ENCODE results near the gene GARRE1.
"Not testable (repeated sequence)": the region's sequence is repeated elsewhere in the genome, so short reads cannot be mapped to it uniquely, and the experiment has no call there.

GARRE1 gene

DNA sequence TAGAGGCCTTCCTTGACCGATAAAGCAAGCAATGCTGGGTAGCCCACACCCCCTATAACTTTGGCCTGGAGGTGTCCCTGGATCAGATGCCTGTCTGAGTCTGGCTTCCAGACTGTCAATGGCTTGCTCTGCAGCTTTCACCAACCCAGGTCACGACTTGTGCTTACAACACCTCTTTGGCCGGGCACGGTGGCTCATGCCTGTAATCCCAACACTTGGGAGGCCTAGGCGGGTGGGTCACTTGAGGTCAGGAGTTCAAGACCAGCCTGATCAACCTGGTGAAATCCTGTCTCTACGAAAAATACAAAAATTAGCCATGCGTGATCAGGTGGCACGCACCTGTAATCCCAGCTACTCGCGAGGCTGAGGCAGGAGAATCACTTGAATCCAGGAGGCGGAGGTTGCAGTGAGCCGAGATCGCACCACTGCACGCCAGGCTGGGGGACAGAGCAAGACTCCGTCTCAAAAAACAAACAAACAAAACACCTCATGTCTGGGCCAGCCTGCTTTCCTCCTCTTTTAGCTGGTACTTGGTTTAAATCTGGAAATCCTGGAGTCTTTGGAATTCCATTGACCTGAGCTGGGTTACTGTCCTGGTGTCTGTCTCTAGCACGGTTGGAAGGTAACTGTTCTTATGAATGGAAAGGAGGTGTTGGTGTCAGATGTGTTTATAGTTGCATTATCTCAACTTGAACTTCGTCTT is 10.3 kb upstream of the GARRE1 start:
- TF ChIP-seq POU2F2 (IDR thresholded peaks at IDR 0.05; ENCODE audit: low read depth, low read length) (no peak), TAF1 (IDR thresholded peaks at IDR 0.05; ENCODE audit: low read depth, low read length) (no peak), SPI1 (IDR thresholded peaks at IDR 0.05; ENCODE audit: low read depth, low read length) (no peak), POLR2A (IDR thresholded peaks at IDR 0.05; ENCODE audit: low read depth, low read length) (no peak), POLR2AphosphoS5 (IDR thresholded peaks at IDR 0.05; ENCODE audit: low read depth, low read length) (no peak), PAX5 (IDR thresholded peaks at IDR 0.05; ENCODE audit: insufficient read depth, low read length, severe bottlenecking) (no peak)
- DNase-seq (ENCODE audit: insufficient read length, low spot score) (no peak), FAIRE-seq (no peak)

DNA sequence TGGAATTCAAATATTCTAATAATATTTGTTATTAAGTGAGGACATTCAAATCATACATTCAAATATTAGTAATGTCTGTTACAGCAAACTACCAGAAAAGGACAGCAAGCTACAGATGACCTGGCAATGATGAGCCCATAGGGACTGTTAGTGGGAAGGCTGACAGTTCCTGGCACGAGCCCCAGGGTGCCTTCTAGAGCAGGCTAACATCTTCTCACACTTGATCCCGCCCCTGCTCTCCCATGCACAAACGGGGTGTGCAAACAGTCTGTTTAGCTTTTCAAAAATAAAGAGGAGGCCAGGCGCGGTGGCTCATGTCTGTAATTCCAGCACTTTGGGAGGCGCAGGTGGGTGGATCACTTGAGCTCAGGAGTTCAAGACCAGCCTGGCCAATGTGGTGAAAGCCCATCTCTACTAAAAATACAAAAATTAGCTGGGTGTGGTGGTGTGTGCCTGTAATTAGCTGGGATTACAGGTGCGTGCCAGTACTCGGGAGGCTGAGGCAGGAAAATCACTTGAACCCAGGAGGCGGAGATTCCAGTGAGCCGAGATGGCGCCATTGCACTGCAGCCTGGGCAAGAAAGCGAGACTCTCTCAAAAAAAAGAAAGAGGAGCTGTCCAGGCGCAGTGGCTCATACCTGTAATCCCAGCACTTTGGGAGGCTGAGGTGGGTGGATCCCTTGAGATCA is 9.6 kb upstream of the GARRE1 start:
- no peak for FAIRE-seq
- TF ChIP-seq POU2F2 (IDR thresholded peaks at IDR 0.05; ENCODE audit: low read depth, low read length) (no peak), POLR2A (IDR thresholded peaks at IDR 0.05; ENCODE audit: low read depth, low read length) (no peak), POLR2AphosphoS5 (IDR thresholded peaks at IDR 0.05; ENCODE audit: low read depth, low read length) (no peak), TAF1 (IDR thresholded peaks at IDR 0.05; ENCODE audit: low read depth, low read length) (no peak), SPI1 (IDR thresholded peaks at IDR 0.05; ENCODE audit: low read depth, low read length) (no peak), PAX5 (IDR thresholded peaks at IDR 0.05; ENCODE audit: insufficient read depth, low read length, severe bottlenecking) (no peak)
- no peak for DNase-seq (ENCODE audit: insufficient read length, low spot score)

DNA sequence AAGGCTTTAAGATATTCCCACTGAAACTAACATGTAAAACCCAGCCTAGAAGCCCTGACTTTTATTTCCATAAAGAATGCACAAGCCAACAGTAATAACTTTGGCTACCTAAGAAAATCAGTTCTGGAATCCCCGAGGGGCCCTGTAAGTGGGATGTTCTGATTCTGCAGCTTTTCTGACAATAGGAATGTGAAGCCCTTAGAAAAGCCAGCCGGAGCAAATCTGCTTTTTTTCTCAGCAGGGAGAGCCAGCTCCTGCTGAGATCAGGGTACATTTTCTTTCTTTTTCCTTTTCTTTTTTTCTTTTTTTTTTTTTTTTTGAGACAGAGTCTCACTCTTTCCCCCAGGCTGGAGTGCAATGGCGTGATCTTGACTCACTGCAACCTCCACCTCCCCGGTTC is 8.0 kb upstream of the GARRE1 start:
- FAIRE-seq: no peak
- DNase-seq (ENCODE audit: insufficient read length, low spot score): no peak
- TF ChIP-seq POU2F2 (IDR thresholded peaks at IDR 0.05; ENCODE audit: low read depth, low read length) (no peak), TAF1 (IDR thresholded peaks at IDR 0.05; ENCODE audit: low read depth, low read length) (no peak), POLR2AphosphoS5 (IDR thresholded peaks at IDR 0.05; ENCODE audit: low read depth, low read length) (no peak), SPI1 (IDR thresholded peaks at IDR 0.05; ENCODE audit: low read depth, low read length) (no peak), PAX5 (IDR thresholded peaks at IDR 0.05; ENCODE audit: insufficient read depth, low read length, severe bottlenecking) (no peak)

DNA sequence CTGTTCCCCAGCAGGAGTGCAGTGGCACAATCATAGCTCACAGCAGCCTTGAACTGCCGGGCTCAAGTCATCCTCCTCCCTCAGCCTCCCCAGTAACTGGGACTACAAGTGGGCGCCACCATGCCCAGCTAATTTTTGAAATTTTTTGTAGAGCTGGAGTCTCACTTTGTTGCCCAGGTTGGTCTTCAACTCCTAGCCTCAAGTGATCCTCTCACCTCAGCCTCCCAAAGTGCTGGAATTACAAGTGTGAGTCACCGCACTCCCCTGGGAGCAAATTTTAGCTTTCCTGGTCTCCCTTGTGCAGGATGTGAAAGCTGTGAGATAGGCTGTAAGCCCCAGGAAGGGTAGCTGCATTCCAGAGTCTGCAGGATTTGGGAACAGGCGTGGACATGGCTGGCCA is 5.4 kb upstream of the GARRE1 start:
- TF ChIP-seq POLR2A (IDR thresholded peaks at IDR 0.05; ENCODE audit: low read depth, low read length) (no peak), POLR2AphosphoS5 (IDR thresholded peaks at IDR 0.05; ENCODE audit: low read depth, low read length) (no peak), SPI1 (IDR thresholded peaks at IDR 0.05; ENCODE audit: low read depth, low read length) (no peak), POU2F2 (IDR thresholded peaks at IDR 0.05; ENCODE audit: low read depth, low read length) (no peak), TAF1 (IDR thresholded peaks at IDR 0.05; ENCODE audit: low read depth, low read length) (no peak), PAX5 (IDR thresholded peaks at IDR 0.05; ENCODE audit: insufficient read depth, low read length, severe bottlenecking) (no peak)
- no peak for FAIRE-seq
- no peak for DNase-seq (ENCODE audit: insufficient read length, low spot score)

DNA sequence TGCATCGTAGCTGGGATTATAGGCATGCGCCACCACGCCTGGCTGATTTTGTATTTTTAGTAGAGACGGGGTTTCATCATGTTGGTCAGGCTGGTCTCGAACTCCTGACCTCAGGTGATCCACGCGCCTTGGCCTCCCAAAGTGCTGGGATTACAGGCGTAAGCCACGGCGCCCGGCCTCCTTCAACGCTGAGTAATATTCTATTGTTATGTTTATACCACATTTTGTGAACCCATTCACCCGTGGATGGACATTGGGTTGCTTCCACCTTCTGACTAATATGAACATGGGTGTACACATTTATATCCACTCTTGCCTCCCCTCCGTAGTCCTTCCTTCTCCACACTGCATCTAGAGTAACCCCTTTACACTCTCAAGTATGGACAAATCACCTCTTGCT is 1.2 kb upstream of the GARRE1 start:
- not testable (repeated sequence) for DNase-seq (ENCODE audit: insufficient read length, low spot score); FAIRE-seq

DNA sequence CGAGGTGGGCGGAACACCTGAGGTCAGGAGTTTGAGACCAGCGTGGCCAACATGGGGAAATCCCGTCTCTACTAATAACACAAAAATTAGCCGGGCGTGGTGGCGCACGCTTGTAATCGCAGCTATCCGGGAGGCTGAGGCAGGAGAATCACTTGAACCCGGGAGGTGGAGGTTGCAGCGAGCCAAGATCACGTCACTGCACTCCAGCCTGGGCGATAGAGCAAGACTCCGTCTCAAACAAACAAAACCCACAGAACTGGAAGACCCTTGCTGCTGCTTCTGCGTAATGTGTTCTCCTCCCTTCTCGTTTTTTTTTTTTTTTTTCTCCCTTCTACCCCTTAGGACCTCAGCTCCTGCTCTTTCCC is 691 bp upstream of the GARRE1 start:
- DNase-seq (ENCODE audit: insufficient read length, low spot score): not testable (repeated sequence)
- peak; percentile 83 for FAIRE-seq

DNA sequence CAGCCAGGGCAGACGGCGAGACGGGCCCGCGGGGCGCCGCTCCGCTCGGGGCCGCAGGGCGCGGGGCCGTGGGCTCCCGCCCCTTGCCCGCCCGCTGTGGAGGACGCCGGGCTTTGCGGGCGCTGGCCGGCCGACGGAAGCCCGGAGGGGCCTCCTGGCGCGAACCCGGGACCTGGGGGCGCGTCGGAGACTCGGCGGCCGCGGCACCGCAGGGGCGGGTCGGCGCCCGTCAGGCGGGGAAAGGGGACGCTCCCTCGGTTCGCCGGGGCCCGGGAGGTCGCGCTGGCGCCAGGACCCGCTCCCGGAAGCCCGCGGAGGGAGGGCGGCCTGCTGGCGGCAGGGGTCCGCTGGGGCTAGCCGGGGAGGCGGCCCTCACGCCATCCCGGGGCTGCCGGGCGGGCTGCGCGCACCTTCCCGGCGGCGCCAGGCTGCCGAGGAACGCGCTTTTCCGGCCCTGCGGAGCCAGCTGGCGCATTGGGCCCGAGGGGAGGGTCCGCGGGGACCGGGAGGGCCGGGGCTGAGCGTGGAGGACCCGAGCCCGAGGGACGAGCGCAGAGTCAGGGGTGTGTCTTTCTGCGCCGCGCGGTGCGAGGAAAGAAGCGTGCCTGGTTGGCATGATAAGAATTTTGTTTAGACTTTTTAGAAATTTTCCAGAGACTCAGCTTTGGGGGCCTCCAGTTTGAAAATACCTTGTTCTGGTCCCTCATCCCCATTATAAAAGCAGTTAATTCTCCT is 511 bp downstream of the GARRE1 start:
- DNase-seq (ENCODE audit: insufficient read length, low spot score) (no peak), FAIRE-seq (no peak)
- TF ChIP-seq POU2F2 (IDR thresholded peaks at IDR 0.05; ENCODE audit: low read depth, low read length) (no peak), POLR2A (IDR thresholded peaks at IDR 0.05; ENCODE audit: low read depth, low read length) (no peak), PAX5 (IDR thresholded peaks at IDR 0.05; ENCODE audit: insufficient read depth, low read length, severe bottlenecking) (no peak), POLR2AphosphoS5 (IDR thresholded peaks at IDR 0.05; ENCODE audit: low read depth, low read length) (no peak), SPI1 (IDR thresholded peaks at IDR 0.05; ENCODE audit: low read depth, low read length) (no peak), TAF1 (IDR thresholded peaks at IDR 0.05; ENCODE audit: low read depth, low read length) (no peak)

DNA sequence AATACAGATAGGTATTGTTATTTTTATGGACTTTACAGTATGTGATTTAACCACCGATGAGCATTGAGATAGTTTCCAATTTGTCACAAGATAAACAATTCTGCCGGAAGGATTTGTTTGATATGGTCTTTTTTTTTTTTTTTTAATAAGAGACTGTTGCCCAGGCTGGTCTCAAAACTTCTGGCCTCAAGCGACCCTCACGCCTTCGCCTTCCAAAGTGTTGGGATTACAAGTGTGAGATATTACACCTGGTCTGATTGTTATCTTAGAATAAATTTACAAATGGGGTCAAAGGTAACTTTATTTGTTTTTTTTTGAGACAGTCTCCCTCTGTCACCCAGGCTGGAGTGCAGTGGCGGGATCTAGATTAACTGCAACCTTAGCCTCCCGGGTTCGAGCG is 1.2 kb downstream of the GARRE1 start:
- FAIRE-seq (no peak), DNase-seq (ENCODE audit: insufficient read length, low spot score) (no peak)
- TF ChIP-seq POLR2AphosphoS5 (IDR thresholded peaks at IDR 0.05; ENCODE audit: low read depth, low read length) (no peak), TAF1 (IDR thresholded peaks at IDR 0.05; ENCODE audit: low read depth, low read length) (no peak), POLR2A (IDR thresholded peaks at IDR 0.05; ENCODE audit: low read depth, low read length) (no peak), POU2F2 (IDR thresholded peaks at IDR 0.05; ENCODE audit: low read depth, low read length) (no peak), SPI1 (IDR thresholded peaks at IDR 0.05; ENCODE audit: low read depth, low read length) (no peak), PAX5 (IDR thresholded peaks at IDR 0.05; ENCODE audit: insufficient read depth, low read length, severe bottlenecking) (no peak)

DNA sequence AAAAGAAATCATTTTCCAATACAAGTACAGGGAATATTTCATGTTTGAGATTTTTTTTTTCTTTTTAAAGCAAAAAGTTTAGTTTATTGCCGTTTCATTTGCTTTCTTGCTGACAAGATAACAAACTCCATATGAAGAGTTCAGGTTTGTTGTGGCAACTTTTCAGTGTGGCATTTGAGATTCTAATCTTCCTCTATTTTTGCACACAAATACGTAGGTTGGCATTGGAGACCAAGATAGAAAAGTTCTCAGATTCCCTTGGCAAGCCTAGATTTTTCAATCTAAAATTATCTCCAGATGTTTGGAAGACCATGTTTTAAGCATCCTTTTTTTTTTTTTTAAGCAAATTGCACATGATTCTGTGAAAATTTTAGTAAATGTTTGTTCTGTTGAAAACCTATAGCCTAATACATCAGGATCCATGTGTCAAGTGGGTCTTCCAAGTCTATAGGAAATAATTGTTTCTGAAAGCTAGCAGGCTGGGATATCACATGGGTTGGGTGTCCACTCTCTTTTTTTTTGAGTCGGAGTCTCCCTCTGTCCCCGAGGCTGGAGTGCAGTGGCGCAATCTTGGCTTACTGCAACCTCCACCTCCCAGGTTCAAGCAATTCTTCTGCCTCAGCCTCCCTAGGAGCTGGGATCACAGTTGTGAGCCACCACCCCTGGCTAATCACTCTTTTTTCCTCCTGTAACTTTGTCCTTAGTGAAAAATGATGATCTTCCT is 2.6 kb downstream of the GARRE1 start:
- FAIRE-seq (no peak), DNase-seq (ENCODE audit: insufficient read length, low spot score) (no peak)
- TF ChIP-seq TAF1 (IDR thresholded peaks at IDR 0.05; ENCODE audit: low read depth, low read length) (no peak), POU2F2 (IDR thresholded peaks at IDR 0.05; ENCODE audit: low read depth, low read length) (no peak), PAX5 (IDR thresholded peaks at IDR 0.05; ENCODE audit: insufficient read depth, low read length, severe bottlenecking) (no peak), POLR2A (IDR thresholded peaks at IDR 0.05; ENCODE audit: low read depth, low read length) (no peak), SPI1 (IDR thresholded peaks at IDR 0.05; ENCODE audit: low read depth, low read length) (no peak), POLR2AphosphoS5 (IDR thresholded peaks at IDR 0.05; ENCODE audit: low read depth, low read length) (no peak)

Measured in GM12891 (cell line).